Right lobe of liver (tissue), 6 donors: ENCODE results near the gene SYNE4. TPM values are rescaled to one million over a fixed set of nuclear protein-coding genes. Genes with fewer than 3 reads are reported as not detected.

ENCODE experiments used
- ATAC-seq, 4 donors: fragments of 200-7000 bp; cut with Tn5 transposase; one replicate each; pipeline ENCODE4 v1.9.1; 2020; ENCODE audit warnings: mild to moderate bottlenecking in 4 of 4, moderate library complexity in 4 of 4
- DNase-seq, 3 donors: peaks; one replicate each; pipeline ENCODE4 v3.0.0-alpha.2; 2020
- H3K27ac ChIP-seq, 3 donors: fragments of 200-600 bp; one replicate each; pipeline ENCODE4 v1.8.0; 2022
- H3K27me3 ChIP-seq, 2 donors: fragments of 200-600 bp; one replicate each; pipeline ENCODE4 v1.8.0; 2022
- H3K36me3 ChIP-seq, 4 donors: fragments of 200-600 bp; sonication (generic) in 1 of 4; one replicate each; pipeline versions ENCODE4 v1.5.1 to v1.8.0; 2017 to 2022; ENCODE audit warnings: control low read depth in 1 of 4
- H3K4me1 ChIP-seq, 4 donors: fragments of 200-600 bp; sonication (generic) in 1 of 4; one replicate each; pipeline versions ENCODE4 v1.5.1 to v1.8.0; 2017 to 2022; ENCODE audit warnings: control low read depth in 1 of 4
- H3K4me3 ChIP-seq, 3 donors: fragments of 200-600 bp; one replicate each; pipeline ENCODE4 v1.8.0; 2022
- H3K9me3 ChIP-seq, 4 donors: fragments of 200-600 bp; sonication (generic) in 1 of 4; one replicate each; pipeline versions ENCODE4 v1.5.1 to v1.8.0; 2017 to 2022; ENCODE audit warnings: control low read depth in 1 of 4
- POLR2A ChIP-seq: fragments of 450-650 bp; IDR thresholded peaks from one replicate; pipeline ENCODE4 v1.6.1; 2017; ENCODE audit warnings: antibody characterized with exemption, mild to moderate bottlenecking
- WGBS: methylation state at CpG from one replicate; pipeline ENCODE4 v1.1.6; 2018; ENCODE audit warnings: low coverage, low lambda C conversion rate; ENCODE audit not compliant: insufficient coverage; ENCODE audit errors: missing lambda C conversion rate; 5-methylcytosine and 5-hydroxymethylcytosine counted together
- intact Hi-C, 2 donors: fragments of 100-400 bp; cut with DNase I; formaldehyde crosslinking; loops; one replicate each; pipeline versions ENCODE4 v1.11.2 to v1.14.1; 2022
- total RNA-seq, 6 experiments: library from RNA; depleted of rRNA in 2 of 6; stranded (reverse); fragments of >200 nt in 2 of 6; fragmentation: NEBNext Ultra II Directional in 3 of 6; extraction: Animal tissue kit (Norgen Biotek cat#: 25700) in 3 of 6; gene quantifications; one replicate each; pipeline versions ENCODE4 v1.1.0 to v1.2.4, GENCODE V29; 2016 to 2023
- TF ChIP-seq, protein P1 (sequence below), 4 donors: fragments of 200-600 bp in 3 of 4; fragments of 450-650 bp in 1 of 4; IDR thresholded peaks; one replicate each; pipeline versions ENCODE4 v1.5.1 to v1.8.0; 2016 to 2022; ENCODE audit warnings: antibody characterized with exemption in 4 of 4, mild to moderate bottlenecking in 2 of 4
- donor health status: DM: no; HTN: yes; CAD: no.
- donor health status: DM: no; HTN: no; CAD: no.
- donor health status: DM: no; HTN: no; CAD: no.
- donor health status: DM: no; HTN: yes; CAD: no.
- donor health status: DM: no; HTN: yes; CAD: no.

Gene SYNE4
- total RNA-seq, 6 experiments from 2014 or later: 3.9 to 7.5 (median 7.0) TPM

DNA sequence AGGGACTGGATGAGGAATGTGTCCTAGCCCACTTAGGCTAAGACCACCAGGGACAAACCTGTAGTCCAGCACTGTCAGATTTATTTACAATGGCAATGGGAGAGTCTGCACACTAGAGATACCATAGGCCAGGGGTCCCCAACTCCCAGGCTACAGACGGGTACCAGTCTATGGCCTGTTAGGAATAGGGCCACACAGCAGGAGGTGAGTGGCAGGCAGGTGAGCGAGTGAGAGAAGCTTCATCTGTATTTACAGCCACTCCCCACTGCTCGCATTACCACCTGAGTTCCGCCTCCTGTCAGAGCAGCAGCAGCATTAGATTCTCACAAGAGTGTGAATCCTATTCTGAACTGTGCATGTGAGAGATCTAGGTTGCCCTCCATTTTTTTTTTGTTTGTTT, 43.0 kb upstream of the SYNE4 start:
- no peak for ATAC-seq
- intact Hi-C loops: no loop called here

GRCh38 chr19:36051236-36051635, 42.6 kb upstream of the SYNE4 start:
- Histone ChIP-seq H3K9me3 (no peaks in the 10 kb centered on the region), H3K4me3 (no peak overlapping the region), H3K4me1 (peaks cover 0 to 13% (median 0%) of the 10 kb centered on the region in 4 donors), H3K27me3 (no peaks in the 10 kb centered on the region), H3K36me3 (no peaks in the 10 kb centered on the region), H3K27ac (no peak overlapping the region)
- DNase-seq: no peak
- TF ChIP-seq, protein P1, sequence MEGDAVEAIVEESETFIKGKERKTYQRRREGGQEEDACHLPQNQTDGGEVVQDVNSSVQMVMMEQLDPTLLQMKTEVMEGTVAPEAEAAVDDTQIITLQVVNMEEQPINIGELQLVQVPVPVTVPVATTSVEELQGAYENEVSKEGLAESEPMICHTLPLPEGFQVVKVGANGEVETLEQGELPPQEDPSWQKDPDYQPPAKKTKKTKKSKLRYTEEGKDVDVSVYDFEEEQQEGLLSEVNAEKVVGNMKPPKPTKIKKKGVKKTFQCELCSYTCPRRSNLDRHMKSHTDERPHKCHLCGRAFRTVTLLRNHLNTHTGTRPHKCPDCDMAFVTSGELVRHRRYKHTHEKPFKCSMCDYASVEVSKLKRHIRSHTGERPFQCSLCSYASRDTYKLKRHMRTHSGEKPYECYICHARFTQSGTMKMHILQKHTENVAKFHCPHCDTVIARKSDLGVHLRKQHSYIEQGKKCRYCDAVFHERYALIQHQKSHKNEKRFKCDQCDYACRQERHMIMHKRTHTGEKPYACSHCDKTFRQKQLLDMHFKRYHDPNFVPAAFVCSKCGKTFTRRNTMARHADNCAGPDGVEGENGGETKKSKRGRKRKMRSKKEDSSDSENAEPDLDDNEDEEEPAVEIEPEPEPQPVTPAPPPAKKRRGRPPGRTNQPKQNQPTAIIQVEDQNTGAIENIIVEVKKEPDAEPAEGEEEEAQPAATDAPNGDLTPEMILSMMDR (IDR thresholded peaks at IDR 0.05): peak in 2 of 4 donors; percentile 13 to 18
- TF ChIP-seq POLR2A: no peak
- ATAC-seq: no peak
- intact Hi-C loops: no loop called here
- 83% methylated on average over 3 of the region's 3 CpGs for WGBS

More for the DNA sequence above, 43.0 kb upstream of the SYNE4 start:
- Histone ChIP-seq H3K4me3 (no peak overlapping the region), H3K9me3 (no peaks in the 10 kb centered on the region), H3K27ac (no peak overlapping the region), H3K27me3 (no peaks in the 10 kb centered on the region), H3K36me3 (no peaks in the 10 kb centered on the region), H3K4me1 (peaks cover 0 to 13% (median 0%) of the 10 kb centered on the region in 4 donors)
- DNase-seq: no peak
- TF ChIP-seq, protein P1 (IDR thresholded peaks at IDR 0.05): no peak
- no peak for TF ChIP-seq POLR2A
- WGBS: 75% methylated on average over 3 of the region's 4 CpGs

DNA sequence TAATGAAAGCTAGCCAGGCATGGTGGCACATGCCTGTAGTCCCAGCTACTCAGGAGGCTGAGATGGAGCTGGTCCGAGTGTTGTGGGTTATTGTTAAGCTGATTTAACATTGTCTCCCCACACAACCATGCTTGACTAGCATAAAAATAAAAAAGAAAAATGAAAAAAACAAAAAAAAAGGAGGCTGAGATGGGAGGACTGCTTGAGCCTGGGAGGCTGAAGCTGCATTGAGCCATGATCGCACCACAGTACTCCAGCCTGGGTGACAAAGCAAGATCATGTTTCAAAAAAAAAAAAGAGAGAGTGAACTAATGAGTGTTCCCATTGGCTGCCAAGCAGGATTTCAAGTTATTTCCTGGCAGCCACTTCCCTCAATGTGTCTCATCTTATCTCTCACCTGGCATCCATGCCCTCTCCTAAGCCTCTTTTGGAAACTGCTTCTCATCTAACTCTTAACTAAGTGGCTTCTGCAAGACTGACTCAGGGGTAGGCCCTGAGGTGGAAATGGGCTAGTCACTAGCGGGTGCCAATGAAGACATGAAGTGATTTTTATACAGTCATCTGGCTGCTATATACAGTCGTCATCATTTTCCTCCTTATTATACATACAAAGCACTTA, 40.6 kb upstream of the SYNE4 start:
- intact Hi-C loops: no loop called here
- no peak for ATAC-seq
- no peak overlapping the region for H3K4me3 ChIP-seq
- TF ChIP-seq POLR2A: no peak
- TF ChIP-seq, protein P1 (IDR thresholded peaks at IDR 0.05): no peak
- H3K9me3 ChIP-seq: no peaks in the 10 kb centered on the region
- no peak overlapping the region for H3K27ac ChIP-seq
- H3K36me3 ChIP-seq: no peaks in the 10 kb centered on the region
- DNase-seq: no peak
- 100% methylated on average over 4 of the region's 4 CpGs for WGBS
- H3K27me3 ChIP-seq: no peaks in the 10 kb centered on the region
- peaks cover 0 to 8% (median 0%) of the 10 kb centered on the region in 4 donors for H3K4me1 ChIP-seq

DNA sequence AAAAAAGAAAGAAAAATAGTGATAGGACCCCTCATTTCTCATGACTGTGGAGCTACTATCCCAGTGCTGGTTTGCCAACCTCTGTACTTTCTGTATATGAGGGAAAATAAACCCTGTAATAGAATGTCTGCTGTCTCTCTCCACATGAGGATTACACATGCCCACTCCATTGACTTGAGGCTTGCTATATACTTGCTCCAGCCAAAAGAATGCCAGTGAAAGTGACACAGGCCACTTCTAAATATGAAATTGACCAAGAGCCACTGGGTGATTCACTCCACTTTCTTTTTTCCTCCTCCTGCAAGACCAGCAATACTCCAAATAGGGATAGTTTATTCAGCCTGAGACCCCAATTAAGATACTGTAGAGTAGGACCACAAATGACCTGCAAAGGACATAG, 39.2 kb upstream of the SYNE4 start:
- intact Hi-C loops: no loop called here
- TF ChIP-seq POLR2A: no peak
- TF ChIP-seq, protein P1 (IDR thresholded peaks at IDR 0.05): no peak
- DNase-seq: no peak
- Histone ChIP-seq H3K27ac (no peak overlapping the region), H3K9me3 (no peaks in the 10 kb centered on the region), H3K27me3 (no peaks in the 10 kb centered on the region), H3K36me3 (no peaks in the 10 kb centered on the region), H3K4me1 (peaks cover 0 to under 1% (median 0%) of the 10 kb centered on the region in 4 donors), H3K4me3 (no peak overlapping the region)
- ATAC-seq: no peak
